GM12878 (cell line): Measurements from ENCODE around the gene MAST4. TPM values are rescaled to one million over a fixed set of nuclear protein-coding genes. Genes with fewer than 3 reads are reported as not detected.

Experiments used
- ATAC-seq: fragments of 200-7000 bp; cut with Tn5 transposase; 3 replicates; pipeline ENCODE4 v1.9.1; 2020; ENCODE audit warnings: mild to moderate bottlenecking, moderate library complexity
- BruUV-seq: library from RNA; stranded (reverse); fragments of 400-500 nt; replicated peaks from 2 replicates; lab custom pipeline; 2021; lab: Mats Ljungman, UMichigan
- CTCF ChIA-PET: fragments of 300-600 bp; sonication (Branson Sonifier 250); formaldehyde crosslinking; extraction: SDS; loops from one replicate; lab custom pipeline; 2021; ENCODE audit warnings: inconsistent platforms; lab: Yijun Ruan, JAX
- POLR2A ChIA-PET: fragments of 350-600 bp; formaldehyde crosslinking; extraction: SDS; loops from one replicate; lab custom pipeline; 2021; ENCODE audit warnings: inconsistent platforms; lab: Charles Lee
- RAD21 ChIA-PET: fragments of 300-600 bp; sonication (Branson Sonifier 250); formaldehyde crosslinking; loops from one replicate; lab custom pipeline; 2023; ENCODE audit warnings: antibody characterized with exemption; ENCODE audit not compliant: unreplicated experiment; lab: Charles Lee
- SMC1A ChIA-PET: fragments of 300-600 bp; sonication (Branson Sonifier 250); formaldehyde crosslinking; loops from one replicate; lab custom pipeline; 2023; ENCODE audit not compliant: unreplicated experiment, uncharacterized antibody; lab: Charles Lee
- DNase-seq: peaks from one replicate; pipeline ENCODE4 v3.0.0-alpha.2; 2011; ENCODE audit warnings: low read depth, low spot score
- FAIRE-seq: peaks from 3 replicates; lab custom pipeline; 2011; peaks lifted over from hg19 to GRCh38; lab: Jason Lieb, UNC
- H2AFZ ChIP-seq: 2 replicates; pipeline ENCODE4 v1.6.0; 2011; ENCODE audit warnings: low read depth, low read length, control low read depth; ENCODE audit not compliant: control insufficient read depth
- H3K27ac ChIP-seq: 2 replicates; pipeline ENCODE4 v1.5.1; 2011; ENCODE audit warnings: control low read depth; ENCODE audit not compliant: control insufficient read depth, insufficient read depth
- H3K27me3 ChIP-seq, 2 experiments: replicated peaks in 1 of 2; 2 replicates each; pipeline versions ENCODE4 v1.6.0 to v1.6.1; 2011; ENCODE audit warnings: low read length in 1 of 2; ENCODE audit not compliant: control insufficient read depth in 2 of 2, insufficient read depth in 2 of 2
- H3K36me3 ChIP-seq, 2 experiments: 2 replicates each; pipeline ENCODE4 v1.5.1; 2011; ENCODE audit warnings: low read length in 1 of 2; ENCODE audit not compliant: control insufficient read depth in 2 of 2, insufficient read depth in 2 of 2
- H3K4me1 ChIP-seq: 2 replicates; pipeline ENCODE4 v1.6.1; 2011; ENCODE audit warnings: mild to moderate bottlenecking, low read length, moderate library complexity, mixed read lengths; ENCODE audit not compliant: control insufficient read depth, insufficient read depth
- H3K4me2 ChIP-seq: 2 replicates; pipeline ENCODE4 v1.6.0; 2011; ENCODE audit warnings: control low read depth; ENCODE audit not compliant: control insufficient read depth, insufficient read depth
- H3K4me3 ChIP-seq: fragments of 200-600 bp; sonication (generic); 2 replicates; pipeline ENCODE4 v1.5.1; 2016
- H3K79me2 ChIP-seq: 2 replicates; pipeline ENCODE4 v1.6.0; 2011; ENCODE audit warnings: low read length; ENCODE audit not compliant: control insufficient read depth, insufficient read depth
- H3K9ac ChIP-seq: 2 replicates; pipeline ENCODE4 v1.8.0; 2011; ENCODE audit warnings: low read length, control low read depth, mixed read lengths; ENCODE audit not compliant: control insufficient read depth, insufficient read depth
- H3K9me3 ChIP-seq: replicated peaks from 3 replicates; pipeline ENCODE4 v1.5.1; 2011; ENCODE audit warnings: mild to moderate bottlenecking, low read length; ENCODE audit not compliant: control insufficient read depth, insufficient read depth
- H4K20me1 ChIP-seq: 2 replicates; pipeline ENCODE4 v1.6.0; 2011; ENCODE audit not compliant: control insufficient read depth, insufficient read depth
- CHD1 ChIP-seq: IDR thresholded peaks from 2 replicates; pipeline ENCODE4 v1.6.1; 2012; ENCODE audit warnings: low read depth, low read length, improper control_type of control experiment
- CHD2 ChIP-seq: IDR thresholded peaks from 2 replicates; pipeline ENCODE4 v1.6.1; 2011; ENCODE audit warnings: low read depth, low read length, improper control_type of control experiment, borderline replicate concordance
- CREM ChIP-seq: IDR thresholded peaks from 2 replicates; pipeline ENCODE4 v1.6.1; 2014; ENCODE audit warnings: antibody characterized with exemption, low read depth
- CUX1 ChIP-seq: IDR thresholded peaks from 2 replicates; pipeline ENCODE4 v1.6.1; 2012; ENCODE audit warnings: improper control_type of control experiment, low read depth, low read length; ENCODE audit not compliant: insufficient replicate concordance
- DPF2 ChIP-seq: fragments of 450-650 bp; IDR thresholded peaks from 2 replicates; pipeline ENCODE4 v1.6.1; 2017; ENCODE audit warnings: mild to moderate bottlenecking
- ELK1 ChIP-seq: IDR thresholded peaks from 2 replicates; pipeline ENCODE4 v1.6.1; 2012; ENCODE audit warnings: low read depth, low read length, improper control_type of control experiment
- RAD51 ChIP-seq: fragments of 450-650 bp; IDR thresholded peaks from 2 replicates; pipeline ENCODE4 v1.6.1; 2016; ENCODE audit warnings: moderate library complexity, mild to moderate bottlenecking, inconsistent platforms
- SREBF2 ChIP-seq: IDR thresholded peaks from 2 replicates; pipeline ENCODE4 v1.6.1; 2012; ENCODE audit warnings: mild to moderate bottlenecking, low read length
- USF1 ChIP-seq: IDR thresholded peaks from 2 replicates; pipeline ENCODE4 v1.6.1; 2011; ENCODE audit warnings: borderline replicate concordance, low read depth, mild to moderate bottlenecking, moderate library complexity, mixed read lengths, low read length; ENCODE audit not compliant: insufficient read depth; ENCODE audit errors: extremely low read length
- ZBTB40 ChIP-seq: fragments of 450-650 bp; IDR thresholded peaks from 2 replicates; pipeline ENCODE4 v1.6.1; 2016; ENCODE audit warnings: mild to moderate bottlenecking, moderate library complexity, borderline replicate concordance
- WGBS: methylation state at CpG from one replicate; pipeline ENCODE4 v1.1.6; 2016; ENCODE audit warnings: low lambda C conversion rate; ENCODE audit not compliant: insufficient replicate concordance, insufficient coverage; ENCODE audit errors: missing lambda C conversion rate; 5-methylcytosine and 5-hydroxymethylcytosine counted together
- in situ Hi-C: fragments of 300-500 bp; cut with MboI; formaldehyde crosslinking; loops from 9 replicates; pipeline ENCODE4 v1.14.3; 2018; ENCODE audit warnings: mixed read lengths
- intact Hi-C: fragments of 100-400 bp; cut with micrococcal nuclease; formaldehyde crosslinking; loops from one replicate; pipeline ENCODE4 v1.14.2; 2022; ENCODE audit not compliant: unreplicated experiment
- polyA plus RNA-seq, 11 experiments: library from polyadenylated mRNA; depleted of rRNA in 4 of 11; unstranded in 6 of 11; stranded (reverse) in 5 of 11; fragments of >200 nt; fragmentation: Nextera tagmentation in 4 of 11; fragmentation: Illumina TruSeq in 1 of 11; extraction: Ambion mirVana in 4 of 11; extraction: Trizol in 1 of 11; gene quantifications; 1 replicate in 1 of 11; 2 replicates in 10 of 11; pipeline versions ENCODE4 v1.2.1 to v1.2.3, GENCODE V29; 2011 to 2016; ENCODE audit warnings: inconsistent platforms in 2 of 11, missing spikeins in 2 of 11, low read depth in 1 of 11
- total RNA-seq, 4 experiments: library from RNA; depleted of rRNA in 3 of 4; stranded (reverse); fragments of >200 nt in 3 of 4; fragmentation: Illumina TruSeq in 1 of 4; extraction: Trizol in 1 of 4; gene quantifications; 2 replicates each; pipeline versions ENCODE4 v1.2.1 to v1.2.3, GENCODE V29; 2013 to 2021

The MAST4 gene
- total and polyA plus RNA-seq, 10 of the 15 experiments (the other 5 are each of a cell fraction or from before 2014, with no cell fraction given): 0.02 to 1.6 (median 0.29) TPM; not detected in 1

- ChIA-PET POLR2A (interaction anchor here (0.6 kb wide), 1 partner anchor 1606 kb away, joined by 3 read pairs; no protein-coding TSS in a partner anchor), SMC1A (no interaction called here), CTCF (no interaction called here), RAD21 (no interaction called here)
- WGBS: 28% methylated on average over 7 of the region's 7 CpGs
- intact Hi-C loops (no loop called here), in situ Hi-C loops (no loop called here)
- H4K20me1 ChIP-seq: no peaks in the 10 kb centered on the region
- H3K79me2 ChIP-seq: no peaks in the 10 kb centered on the region
- DNase-seq (no peak), FAIRE-seq (no peak), ATAC-seq (no peak)
- no peak overlapping the region for H3K9ac ChIP-seq
- peaks cover 8 to 13% of the 10 kb centered on the region in 2 experiments for H3K27me3 ChIP-seq
- H3K27ac ChIP-seq: no peak overlapping the region
- BruUV-seq: no TSS peak
- no peaks in the 10 kb centered on the region for H3K4me1 ChIP-seq
- no peak overlapping the region for H3K4me3 ChIP-seq
- H3K9me3 ChIP-seq: no peaks in the 10 kb centered on the region
- no peaks in the 10 kb centered on the region for H3K36me3 ChIP-seq
- TF ChIP-seq ELK1 (no peak), ZBTB40 (no peak), CHD2 (no peak), CHD1 (no peak), CREM (no peak), CUX1 (no peak), DPF2 (no peak), RAD51 (no peak), SREBF2 (no peak), USF1 (no peak)
- H3K4me2 ChIP-seq: no peak overlapping the region
- no peak overlapping the region for H2AFZ ChIP-seq
Measured at GRCh38 chr5:66826263-66826662, 230.1 kb downstream of the MAST4 start.
